SK-N-SH (cell line): Measurements from ENCODE around the gene YBX2.

ENCODE experiments used
- RAD21 ChIP-seq: IDR thresholded peaks from 2 replicates; pipeline ENCODE4 v1.6.1; 2012; ENCODE audit warnings: mild to moderate bottlenecking, low read length
- TF ChIP-seq, protein P1 (sequence below): fragments of 200-600 bp; sonication (generic); IDR thresholded peaks from 2 replicates; pipeline ENCODE4 v1.6.1; 2017; ENCODE audit warnings: antibody characterized with exemption, mild to moderate bottlenecking, moderate library complexity
- TF ChIP-seq, protein P2 (sequence below): IDR thresholded peaks from 2 replicates; pipeline ENCODE4 v1.4.0; 2012; ENCODE audit warnings: low read depth, borderline replicate concordance
- TF ChIP-seq, protein P3 (sequence below): IDR thresholded peaks from 2 replicates; pipeline ENCODE4 v1.6.1; 2012; ENCODE audit warnings: mild to moderate bottlenecking, low read depth, low read length, moderate library complexity

DNA sequence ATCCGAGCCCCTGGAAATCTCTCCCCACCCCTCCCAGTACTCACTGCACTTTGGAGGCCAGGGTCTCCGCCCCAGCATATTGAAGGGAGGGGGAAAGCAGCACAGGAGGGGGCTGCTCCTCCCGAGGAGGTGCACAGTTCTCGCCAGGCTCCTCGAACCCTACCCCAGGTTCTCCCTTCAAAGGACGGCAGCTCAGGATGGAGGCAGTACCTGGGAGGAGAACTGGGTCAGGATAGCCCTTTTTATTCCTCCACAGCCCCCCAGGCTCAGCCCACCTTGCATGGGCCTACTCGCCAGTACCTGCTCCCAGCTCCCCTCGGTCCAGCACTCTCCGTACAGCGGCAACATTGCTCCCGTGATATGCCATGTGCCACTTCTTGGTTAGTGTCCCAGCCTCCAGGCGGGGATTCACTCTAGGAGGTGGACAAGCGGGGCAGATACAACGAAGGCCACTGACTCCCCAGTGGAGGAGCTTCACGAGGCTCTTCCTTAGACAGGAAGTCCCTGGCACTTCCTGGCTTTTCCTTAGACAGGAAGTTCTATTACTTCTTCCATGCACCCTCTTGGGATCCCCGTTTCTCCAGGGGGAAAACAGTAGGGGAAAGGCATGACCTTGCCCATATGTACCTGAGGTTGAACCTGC lies 22.8 kb upstream of the YBX2 start:
- TF ChIP-seq, protein P1, sequence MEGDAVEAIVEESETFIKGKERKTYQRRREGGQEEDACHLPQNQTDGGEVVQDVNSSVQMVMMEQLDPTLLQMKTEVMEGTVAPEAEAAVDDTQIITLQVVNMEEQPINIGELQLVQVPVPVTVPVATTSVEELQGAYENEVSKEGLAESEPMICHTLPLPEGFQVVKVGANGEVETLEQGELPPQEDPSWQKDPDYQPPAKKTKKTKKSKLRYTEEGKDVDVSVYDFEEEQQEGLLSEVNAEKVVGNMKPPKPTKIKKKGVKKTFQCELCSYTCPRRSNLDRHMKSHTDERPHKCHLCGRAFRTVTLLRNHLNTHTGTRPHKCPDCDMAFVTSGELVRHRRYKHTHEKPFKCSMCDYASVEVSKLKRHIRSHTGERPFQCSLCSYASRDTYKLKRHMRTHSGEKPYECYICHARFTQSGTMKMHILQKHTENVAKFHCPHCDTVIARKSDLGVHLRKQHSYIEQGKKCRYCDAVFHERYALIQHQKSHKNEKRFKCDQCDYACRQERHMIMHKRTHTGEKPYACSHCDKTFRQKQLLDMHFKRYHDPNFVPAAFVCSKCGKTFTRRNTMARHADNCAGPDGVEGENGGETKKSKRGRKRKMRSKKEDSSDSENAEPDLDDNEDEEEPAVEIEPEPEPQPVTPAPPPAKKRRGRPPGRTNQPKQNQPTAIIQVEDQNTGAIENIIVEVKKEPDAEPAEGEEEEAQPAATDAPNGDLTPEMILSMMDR, result no peak
- TF ChIP-seq, protein P2, sequence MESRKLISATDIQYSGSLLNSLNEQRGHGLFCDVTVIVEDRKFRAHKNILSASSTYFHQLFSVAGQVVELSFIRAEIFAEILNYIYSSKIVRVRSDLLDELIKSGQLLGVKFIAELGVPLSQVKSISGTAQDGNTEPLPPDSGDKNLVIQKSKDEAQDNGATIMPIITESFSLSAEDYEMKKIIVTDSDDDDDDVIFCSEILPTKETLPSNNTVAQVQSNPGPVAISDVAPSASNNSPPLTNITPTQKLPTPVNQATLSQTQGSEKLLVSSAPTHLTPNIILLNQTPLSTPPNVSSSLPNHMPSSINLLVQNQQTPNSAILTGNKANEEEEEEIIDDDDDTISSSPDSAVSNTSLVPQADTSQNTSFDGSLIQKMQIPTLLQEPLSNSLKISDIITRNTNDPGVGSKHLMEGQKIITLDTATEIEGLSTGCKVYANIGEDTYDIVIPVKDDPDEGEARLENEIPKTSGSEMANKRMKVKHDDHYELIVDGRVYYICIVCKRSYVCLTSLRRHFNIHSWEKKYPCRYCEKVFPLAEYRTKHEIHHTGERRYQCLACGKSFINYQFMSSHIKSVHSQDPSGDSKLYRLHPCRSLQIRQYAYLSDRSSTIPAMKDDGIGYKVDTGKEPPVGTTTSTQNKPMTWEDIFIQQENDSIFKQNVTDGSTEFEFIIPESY, result no peak
- TF ChIP-seq, protein P3, sequence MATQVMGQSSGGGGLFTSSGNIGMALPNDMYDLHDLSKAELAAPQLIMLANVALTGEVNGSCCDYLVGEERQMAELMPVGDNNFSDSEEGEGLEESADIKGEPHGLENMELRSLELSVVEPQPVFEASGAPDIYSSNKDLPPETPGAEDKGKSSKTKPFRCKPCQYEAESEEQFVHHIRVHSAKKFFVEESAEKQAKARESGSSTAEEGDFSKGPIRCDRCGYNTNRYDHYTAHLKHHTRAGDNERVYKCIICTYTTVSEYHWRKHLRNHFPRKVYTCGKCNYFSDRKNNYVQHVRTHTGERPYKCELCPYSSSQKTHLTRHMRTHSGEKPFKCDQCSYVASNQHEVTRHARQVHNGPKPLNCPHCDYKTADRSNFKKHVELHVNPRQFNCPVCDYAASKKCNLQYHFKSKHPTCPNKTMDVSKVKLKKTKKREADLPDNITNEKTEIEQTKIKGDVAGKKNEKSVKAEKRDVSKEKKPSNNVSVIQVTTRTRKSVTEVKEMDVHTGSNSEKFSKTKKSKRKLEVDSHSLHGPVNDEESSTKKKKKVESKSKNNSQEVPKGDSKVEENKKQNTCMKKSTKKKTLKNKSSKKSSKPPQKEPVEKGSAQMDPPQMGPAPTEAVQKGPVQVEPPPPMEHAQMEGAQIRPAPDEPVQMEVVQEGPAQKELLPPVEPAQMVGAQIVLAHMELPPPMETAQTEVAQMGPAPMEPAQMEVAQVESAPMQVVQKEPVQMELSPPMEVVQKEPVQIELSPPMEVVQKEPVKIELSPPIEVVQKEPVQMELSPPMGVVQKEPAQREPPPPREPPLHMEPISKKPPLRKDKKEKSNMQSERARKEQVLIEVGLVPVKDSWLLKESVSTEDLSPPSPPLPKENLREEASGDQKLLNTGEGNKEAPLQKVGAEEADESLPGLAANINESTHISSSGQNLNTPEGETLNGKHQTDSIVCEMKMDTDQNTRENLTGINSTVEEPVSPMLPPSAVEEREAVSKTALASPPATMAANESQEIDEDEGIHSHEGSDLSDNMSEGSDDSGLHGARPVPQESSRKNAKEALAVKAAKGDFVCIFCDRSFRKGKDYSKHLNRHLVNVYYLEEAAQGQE, result no peak
- no peak for TF ChIP-seq RAD21
